ENCODE results near the gene C1orf115. TPM values are rescaled to one million over a fixed set of nuclear protein-coding genes. Genes with fewer than 3 reads are reported as not detected.

The C1orf115 gene, protein sequence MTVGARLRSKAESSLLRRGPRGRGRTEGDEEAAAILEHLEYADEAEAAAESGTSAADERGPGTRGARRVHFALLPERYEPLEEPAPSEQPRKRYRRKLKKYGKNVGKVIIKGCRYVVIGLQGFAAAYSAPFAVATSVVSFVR
- 0.81 and 2.7 TPM in 2 replicates for total RNA-seq

GRCh38 chr1:220690140-220691052 is at the start of gene C1orf115:
C1orf115 (plus strand) TSS chr1:220690363; CDS start chr1:220690403, 40 bp downstream.

GRCh38 chr1:220748089-220748934 is 58.1 kb downstream of the C1orf115 start, which contains the start of gene MTARC2:
MTARC2 (plus strand) TSS chr1:220748322; CDS start chr1:220748532, 210 bp downstream.

Other genes with a start within 250 kb of the C1orf115 start
- gene MARK1, start 162.2 kb upstream of the C1orf115 start, total RNA-seq, result 0.16 and 1.8 TPM in 2 replicates
- gene MTARC2, start 58.0 kb downstream of the C1orf115 start, total RNA-seq, result 2.1 and 3.8 TPM in 2 replicates
- 0.32 and 0.72 TPM in 2 replicates for gene MTARC1, start 96.5 kb downstream of the C1orf115 start, total RNA-seq
- 7.0 and 10.5 TPM in 2 replicates for gene HLX, start 189.1 kb downstream of the C1orf115 start, total RNA-seq

All from cardiac atrium fibroblast (primary cell).